Fibroblast of skin of left quadriceps (primary cell): ENCODE measurements around the gene CLPTM1L.

Source experiments
- DNase-seq, 2 experiments: peaks; one replicate each; pipeline ENCODE4 v3.0.0-alpha.2; 2013; ENCODE audit warnings: low read depth in 2 of 2

The CLPTM1L gene

GRCh38 chr5:1274471-1274870, 70.4 kb downstream of the CLPTM1L start:
- DNase-seq, result no peak

DNA sequence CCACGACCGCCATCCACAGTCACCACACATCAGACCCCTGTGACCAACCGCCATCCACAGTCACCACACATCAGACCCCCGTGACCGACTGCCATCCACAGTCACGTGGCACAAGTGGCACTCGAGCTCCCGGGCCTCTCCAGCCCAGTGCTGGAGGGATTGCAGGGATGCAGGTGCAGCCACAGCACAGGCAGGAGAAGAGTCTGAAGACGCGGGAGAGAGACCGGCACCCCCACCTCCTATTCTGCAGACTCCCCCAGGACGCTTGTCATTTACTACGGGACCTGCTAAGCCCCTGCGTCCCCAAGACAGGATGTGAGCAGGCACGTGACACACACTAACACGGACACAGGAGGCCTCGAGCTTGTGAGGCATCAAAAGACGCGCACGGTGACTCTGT, 71.2 kb downstream of the CLPTM1L start:
- no peak for DNase-seq

GRCh38 chr5:1272201-1272600, 72.7 kb downstream of the CLPTM1L start:
- DNase-seq, result no peak

DNA sequence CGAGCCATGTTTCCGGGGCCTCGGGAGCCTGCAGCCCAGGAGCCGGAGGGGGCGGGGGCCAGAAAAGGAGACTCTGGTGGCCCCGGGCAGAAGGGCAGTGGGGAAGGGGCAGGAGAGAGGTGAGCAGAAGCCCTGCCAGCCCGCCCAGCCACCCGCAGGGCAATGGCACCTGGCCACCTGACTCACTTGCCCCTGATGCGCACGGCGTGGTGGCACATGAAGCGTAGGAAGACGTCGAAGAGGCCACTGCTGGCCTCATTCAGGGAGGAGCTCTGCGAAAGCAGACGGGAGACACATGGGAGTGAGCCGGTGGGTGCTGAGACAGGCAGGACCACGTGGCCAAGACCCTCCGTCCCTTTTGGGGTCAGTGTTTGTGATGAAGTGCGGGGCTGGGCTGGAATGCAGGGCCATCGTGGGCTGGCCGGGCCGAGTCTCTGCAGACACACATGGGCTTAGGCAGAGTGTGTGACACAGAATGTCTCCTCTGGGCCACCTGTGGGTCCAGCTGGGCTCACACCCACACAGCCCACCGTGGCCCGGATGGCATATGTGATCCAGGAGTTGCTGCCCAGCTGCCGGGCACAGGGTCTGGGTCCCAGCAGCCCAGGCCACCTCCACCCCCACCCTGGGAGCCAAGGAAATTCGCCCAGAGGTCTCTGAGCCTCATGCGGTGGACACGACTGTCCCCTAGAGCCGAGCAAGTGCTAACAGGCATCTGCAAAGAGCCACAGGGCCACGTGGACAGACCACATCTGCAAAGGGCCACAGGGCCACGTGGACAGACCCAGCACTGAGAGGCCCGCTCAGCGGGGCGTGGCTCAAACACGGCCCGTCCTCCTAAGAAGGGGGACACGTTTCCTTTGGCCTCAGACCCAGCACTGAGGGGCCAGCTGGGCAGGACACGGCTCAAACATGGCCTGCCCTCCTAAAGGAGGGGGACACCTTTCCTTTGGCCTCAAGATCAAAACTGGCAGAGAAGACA, 73.7 kb downstream of the CLPTM1L start:
- no peak for DNase-seq

GRCh38 chr5:1270426-1270825, 74.5 kb downstream of the CLPTM1L start:
- no peak for DNase-seq

DNA sequence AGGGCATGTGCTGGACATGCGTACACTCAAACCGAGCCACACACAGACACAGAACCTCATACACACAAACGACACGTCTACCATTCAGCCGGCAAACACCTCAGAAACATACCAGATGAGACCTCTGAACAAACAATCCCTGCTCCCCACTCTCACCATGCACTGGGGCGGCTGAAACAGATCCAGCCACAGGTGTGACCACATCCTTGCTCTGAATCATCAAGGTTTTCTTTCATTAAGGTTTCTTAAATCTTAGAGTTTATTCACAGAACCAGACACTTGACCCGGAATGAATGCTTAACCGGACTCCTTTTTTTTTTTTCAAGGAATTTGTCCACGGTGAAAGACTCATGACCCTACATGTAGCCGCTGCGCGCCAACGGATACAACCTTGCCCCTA, 76.2 kb downstream of the CLPTM1L start:
- DNase-seq, result no peak

GRCh38 chr5:1268056-1268455, 76.8 kb downstream of the CLPTM1L start:
- DNase-seq, result no peak
